GM10266 (cell line): ENCODE measurements around the gene NFATC3.

Experiments
- DNase-seq: peaks from one replicate; pipeline ENCODE4 v3.0.0; 2012; ENCODE audit errors: extremely low spot score
- CTCF ChIP-seq: IDR thresholded peaks from 2 replicates; pipeline ENCODE4 v1.5.1; 2012; ENCODE audit warnings: mild to moderate bottlenecking, low read depth; ENCODE audit not compliant: control insufficient read depth, insufficient read depth; ENCODE audit errors: missing control alignments

NFATC3 gene

DNA sequence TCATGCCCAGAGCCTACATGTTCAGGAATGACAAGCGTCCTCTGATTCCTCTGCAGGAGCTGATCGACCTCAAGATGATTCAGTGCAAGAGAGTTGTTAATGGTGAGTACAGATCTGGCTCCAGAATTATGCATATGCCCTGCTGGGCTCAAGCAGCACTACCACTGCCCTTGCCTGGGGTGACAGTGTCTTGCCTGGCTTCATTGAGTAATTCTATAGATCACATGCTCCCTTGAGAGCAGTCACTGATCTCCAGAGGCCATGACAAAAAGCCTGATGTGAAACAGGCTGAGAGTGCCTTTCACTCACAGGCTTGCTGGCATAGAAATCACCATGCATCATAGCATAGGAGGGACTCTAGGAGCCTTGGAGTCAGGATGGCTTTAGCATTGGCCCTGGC, 35.7 kb upstream of the NFATC3 start:
- DNase-seq: no peak
- TF ChIP-seq CTCF: no peak

- TF ChIP-seq CTCF: no peak
- no peak for DNase-seq
Observed at GRCh38 chr16:68055395-68055794, 29.8 kb upstream of the NFATC3 start.

DNA sequence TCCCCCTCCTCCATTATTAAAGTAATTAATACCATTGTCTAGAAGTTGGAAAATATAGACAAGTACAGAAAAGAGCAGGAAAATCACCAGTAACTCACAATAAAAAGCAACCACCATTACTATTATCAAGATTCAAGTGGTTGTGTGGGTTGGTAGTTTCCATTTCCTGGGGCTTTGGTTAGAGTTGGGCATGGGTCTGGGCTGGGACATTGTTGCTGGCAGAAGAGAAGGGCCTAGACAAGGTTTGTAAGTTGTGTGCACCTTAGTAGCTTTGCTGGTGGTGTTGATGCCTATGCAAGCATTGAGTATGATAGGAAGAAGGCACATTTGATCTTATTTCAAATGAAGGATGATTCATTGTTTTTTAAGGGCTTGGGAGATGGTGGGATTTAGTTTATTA, 25.4 kb upstream of the NFATC3 start:
- no peak for DNase-seq
- TF ChIP-seq CTCF: no peak

- TF ChIP-seq CTCF: no peak
- DNase-seq: no peak
Observed at GRCh38 chr16:68061396-68061795, 23.8 kb upstream of the NFATC3 start.

DNA sequence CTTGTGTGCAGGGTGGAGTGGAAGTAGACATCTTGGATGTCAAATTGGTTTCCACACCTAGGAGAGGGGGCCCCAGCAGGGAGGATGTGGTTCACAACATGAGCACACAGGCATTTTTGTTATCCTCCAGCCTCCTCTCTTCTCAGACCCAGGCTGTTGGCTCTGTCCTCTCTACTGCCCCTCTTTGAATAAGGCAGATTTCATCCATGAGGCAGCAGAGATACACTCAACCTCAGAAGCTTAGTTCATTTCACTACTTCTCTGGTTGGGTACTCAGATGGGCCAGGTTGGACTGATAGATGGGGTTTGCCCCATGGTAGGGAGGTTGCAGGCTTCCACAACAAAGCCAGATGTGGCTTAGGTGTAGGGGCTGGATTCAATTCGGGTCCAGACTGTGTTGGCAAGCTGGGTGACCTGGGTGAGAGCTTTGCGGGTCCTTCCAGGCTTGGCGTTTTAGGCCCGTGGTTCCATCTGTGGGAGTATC, 22.2 kb upstream of the NFATC3 start:
- no peak for TF ChIP-seq CTCF
- DNase-seq: no peak

DNA sequence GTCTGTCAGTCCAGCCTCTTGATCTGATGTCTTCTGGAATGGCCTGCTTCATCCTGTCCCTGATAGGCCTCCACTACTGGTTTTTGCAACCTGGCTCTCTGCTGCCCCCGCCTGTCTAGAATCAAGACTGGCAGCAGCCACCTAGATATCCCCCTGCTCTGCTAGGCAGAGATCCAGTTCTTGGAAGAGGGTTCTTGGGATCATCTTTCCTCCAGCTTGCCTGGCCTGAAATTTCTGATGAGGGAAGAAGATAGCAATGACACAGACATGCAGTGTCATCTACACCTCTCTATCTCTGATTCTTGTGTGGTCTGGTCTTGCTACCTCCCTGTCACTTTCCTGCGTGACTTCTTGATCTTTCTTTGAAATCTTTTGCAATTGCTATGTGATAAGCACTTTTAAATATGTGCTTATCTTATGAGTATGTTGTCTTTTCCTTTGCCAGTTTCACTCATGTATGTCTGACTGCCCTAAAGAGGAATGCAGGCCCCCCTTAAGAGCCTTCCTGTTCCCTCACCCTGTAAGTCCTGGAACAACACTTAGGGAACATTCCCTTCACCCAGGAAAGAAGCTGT, 20.3 kb upstream of the NFATC3 start:
- TF ChIP-seq CTCF: peak; percentile 80
- peak; percentile 64 for DNase-seq

- no peak for TF ChIP-seq CTCF
- no peak for DNase-seq
Observed at GRCh38 chr16:68065716-68066305, 19.4 kb upstream of the NFATC3 start.
